K562 (cell line): ENCODE measurements around the gene TMCO4. TPM values are rescaled to one million over a fixed set of nuclear protein-coding genes. Genes with fewer than 3 reads are reported as not detected.

Source experiments
- ATAC-seq: fragments of 200-7000 bp; cut with Tn5 transposase; 3 replicates; pipeline ENCODE4 v1.9.1; 2020; ENCODE audit warnings: moderate library complexity
- BruUV-seq: library from RNA; stranded (reverse); fragments of 400-500 nt; replicated peaks from 2 replicates; lab custom pipeline; 2021; lab: Mats Ljungman, UMichigan
- CTCF ChIA-PET: fragments of 300-600 bp; formaldehyde crosslinking; extraction: SDS; loops from one replicate; lab custom pipeline; 2021; ENCODE audit warnings: low intra/inter-chr PET ratio; lab: Yijun Ruan, JAX
- POLR2A ChIA-PET: fragments of 300-600, 350-650 bp; sonication (Branson Sonifier 250); formaldehyde crosslinking; extraction: SDS; loops from one replicate; lab custom pipeline; 2021; ENCODE audit warnings: antibody characterized with exemption, inconsistent platforms; lab: Yijun Ruan, JAX
- DNase-seq, 4 experiments: peaks; one replicate each; pipeline versions ENCODE4 v3.0.0 to v3.0.0-alpha.2; 2011 to 2018; ENCODE audit warnings: low spot score in 3 of 4, mixed read lengths in 3 of 4; ENCODE audit errors: extremely low read depth in 1 of 4
- FAIRE-seq: peaks from 2 replicates; lab custom pipeline; 2011; peaks lifted over from hg19 to GRCh38; lab: Jason Lieb, UNC
- H2AFZ ChIP-seq: 2 replicates; pipeline ENCODE4 v1.6.0; 2011; ENCODE audit warnings: low read depth, low read length, control low read depth, inconsistent platforms
- H3K27ac ChIP-seq: fragments of 200-600 bp; 3 replicates; pipeline ENCODE4 v1.8.0; 2011; ENCODE audit warnings: low read depth, mild to moderate bottlenecking, control low read depth, inconsistent platforms, low read length, moderate library complexity, mixed read lengths; ENCODE audit errors: extremely low read depth
- H3K27me3 ChIP-seq, 2 experiments: fragments of 300-600 bp in 1 of 2; 2 replicates in 1 of 2; 3 replicates in 1 of 2; pipeline versions ENCODE4 v1.6.0 to v1.8.0; 2011; ENCODE audit warnings: inconsistent platforms in 2 of 2, low read length in 2 of 2, mild to moderate bottlenecking in 1 of 2, mixed read lengths in 1 of 2, moderate library complexity in 1 of 2; ENCODE audit not compliant: control insufficient read depth in 2 of 2, insufficient read depth in 2 of 2
- H3K36me3 ChIP-seq: fragments of 300-600 bp; 3 replicates; pipeline ENCODE4 v1.8.0; 2011; ENCODE audit warnings: mild to moderate bottlenecking, low read length, inconsistent platforms; ENCODE audit not compliant: control insufficient read depth, insufficient read depth
- H3K4me1 ChIP-seq, 2 experiments: fragments of 200-600 bp in 1 of 2; replicated peaks in 1 of 2; 2 replicates in 1 of 2; 3 replicates in 1 of 2; pipeline versions ENCODE4 v1.5.1 to v1.8.0; 2011; ENCODE audit warnings: inconsistent platforms in 2 of 2, low read length in 2 of 2, mild to moderate bottlenecking in 1 of 2, mixed read lengths in 1 of 2, moderate library complexity in 1 of 2; ENCODE audit not compliant: control insufficient read depth in 2 of 2, insufficient read depth in 2 of 2
- H3K4me2 ChIP-seq: 2 replicates; pipeline ENCODE4 v1.6.1; 2011; ENCODE audit warnings: low read length, control low read depth, inconsistent platforms, mixed read lengths; ENCODE audit not compliant: insufficient read depth
- H3K4me3 ChIP-seq: fragments of 200-600 bp; sonication (generic), shearing (Covaris generic); 2 replicates; pipeline ENCODE4 v1.5.1; 2016; ENCODE audit warnings: control low read depth, inconsistent platforms
- H3K79me2 ChIP-seq: fragments of 200-600 bp; 3 replicates; pipeline ENCODE4 v1.8.0; 2011; ENCODE audit warnings: low read length, inconsistent platforms; ENCODE audit not compliant: control insufficient read depth, insufficient read depth
- H3K9ac ChIP-seq, 2 experiments: 2 replicates each; pipeline versions ENCODE4 v1.6.0 to v1.6.1; 2011; ENCODE audit warnings: low read depth in 2 of 2, low read length in 2 of 2, control low read depth in 1 of 2, inconsistent platforms in 1 of 2, mild to moderate bottlenecking in 1 of 2, mixed read lengths in 1 of 2; ENCODE audit not compliant: insufficient read depth in 1 of 2
- H3K9me1 ChIP-seq: one replicate; pipeline ENCODE4 v1.6.0; 2011; ENCODE audit warnings: inconsistent platforms, mild to moderate bottlenecking, low read length, moderate library complexity; ENCODE audit not compliant: control insufficient read depth, insufficient read depth
- H3K9me3 ChIP-seq: replicated peaks from 2 replicates; pipeline ENCODE4 v1.5.1; 2011; ENCODE audit warnings: low read depth, low read length, inconsistent platforms; ENCODE audit not compliant: control insufficient read depth, insufficient read depth
- H4K20me1 ChIP-seq: replicated peaks from 2 replicates; pipeline ENCODE4 v1.6.1; 2011; ENCODE audit warnings: low read length, inconsistent platforms, mixed read lengths; ENCODE audit not compliant: control insufficient read depth, insufficient read depth
- ARHGAP35 ChIP-seq: fragments of 450-650 bp; IDR thresholded peaks from 2 replicates; pipeline ENCODE4 v1.6.1; 2018; ENCODE audit not compliant: partially characterized antibody
- CBFA2T3 ChIP-seq: fragments of 450-650 bp; IDR thresholded peaks from 2 replicates; pipeline ENCODE4 v1.6.1; 2017
- FOSL1 ChIP-seq: fragments of 200-800 bp; sonication (Bioruptor generic); conservative IDR thresholded peaks from 2 replicates; pipeline ENCODE4 v1.6.1; 2016; ENCODE audit warnings: missing genetic modification characterization, missing compliant biosample characterization
- HDAC1 ChIP-seq, 2 experiments: fragments of 450-650 bp; IDR thresholded peaks; 2 replicates each; pipeline ENCODE4 v1.6.1; 2016 to 2017; ENCODE audit warnings: inconsistent platforms in 1 of 2, mild to moderate bottlenecking in 1 of 2, moderate library complexity in 1 of 2
- KDM1A ChIP-seq, 2 experiments: fragments of 450-650 bp; IDR thresholded peaks; 2 replicates each; pipeline ENCODE4 v1.6.1; 2016; ENCODE audit warnings: mild to moderate bottlenecking in 2 of 2
- PKNOX1 ChIP-seq: fragments of 450-650 bp; IDR thresholded peaks from 2 replicates; pipeline ENCODE4 v1.6.1; 2016
- RCOR1 ChIP-seq, 2 experiments: IDR thresholded peaks; 2 replicates each; pipeline ENCODE4 v1.6.1; 2012; ENCODE audit warnings: low read depth in 2 of 2, low read length in 2 of 2, borderline replicate concordance in 1 of 2, improper control_type of control experiment in 1 of 2
- TCF3 ChIP-seq: sonication (generic); formaldehyde crosslinking; IDR thresholded peaks from 2 replicates; pipeline ENCODE4 v1.4.0; 2020; ENCODE audit warnings: mild to moderate bottlenecking, missing genetic modification reagents
- ZNF324 ChIP-seq: fragments of 250-450 bp; sonication (Bioruptor Pico); IDR thresholded peaks from 2 replicates; pipeline ENCODE4 v1.4.0; 2020; ENCODE audit warnings: mild to moderate bottlenecking
- WGBS: fragments of 100-300 bp; shearing (Covaris generic); methylation state at CpG from one replicate; pipeline ENCODE4 v1.1.6; 2016; ENCODE audit warnings: low coverage, mixed read lengths; ENCODE audit not compliant: insufficient coverage; ENCODE audit errors: missing lambda C conversion rate; 5-methylcytosine and 5-hydroxymethylcytosine counted together
- in situ Hi-C: fragments of 300-500 bp; cut with MboI; formaldehyde crosslinking; loops from 4 replicates; pipeline ENCODE4 v1.15.0; 2018; ENCODE audit warnings: inconsistent platforms, mixed read lengths
- intact Hi-C: fragments of 100-400 bp; cut with micrococcal nuclease; formaldehyde crosslinking; loops from 2 replicates; pipeline ENCODE4 v1.14.2; 2022
- polyA plus RNA-seq, 8 experiments: library from polyadenylated mRNA; depleted of rRNA in 4 of 8; stranded (reverse) in 5 of 8; unstranded in 3 of 8; fragments of >200 nt; fragmentation: Nextera tagmentation in 2 of 8; fragmentation: Illumina TruSeq in 1 of 8; extraction: Ambion mirVana in 2 of 8; extraction: Trizol in 1 of 8; gene quantifications; 2 replicates each; pipeline versions ENCODE4 v1.2.1 to v1.2.3, GENCODE V29; 2011 to 2014; ENCODE audit warnings: inconsistent platforms in 1 of 8, missing spikeins in 1 of 8
- total RNA-seq, 7 experiments: library from RNA; depleted of rRNA in 6 of 7; stranded (reverse); fragments of >200 nt in 6 of 7; fragmentation: Illumina TruSeq in 2 of 7; extraction: Trizol in 2 of 7; gene quantifications; 2 replicates each; pipeline versions ENCODE4 v1.2.1 to v1.2.3, GENCODE V29; 2011 to 2021; ENCODE audit warnings: low replicate concordance in 1 of 7
- TF ChIP-seq, protein P1 (sequence below), 2 experiments: fragments of 250-450 bp in 1 of 2; fragments of 450-650 bp in 1 of 2; sonication (Bioruptor Pico) in 1 of 2; IDR thresholded peaks; 2 replicates each; pipeline versions ENCODE4 v1.6.1 to v1.8.0; 2016 to 2021; ENCODE audit warnings: mild to moderate bottlenecking in 2 of 2, moderate library complexity in 2 of 2, missing compliant biosample characterization in 1 of 2, missing genetic modification characterization in 1 of 2

Gene TMCO4
- total and polyA plus RNA-seq, 9 of the 15 experiments (the other 6 are each of a cell fraction or from before 2014, with no cell fraction given) = 0.06 to 2.1 (median 1.2) TPM

DNA sequence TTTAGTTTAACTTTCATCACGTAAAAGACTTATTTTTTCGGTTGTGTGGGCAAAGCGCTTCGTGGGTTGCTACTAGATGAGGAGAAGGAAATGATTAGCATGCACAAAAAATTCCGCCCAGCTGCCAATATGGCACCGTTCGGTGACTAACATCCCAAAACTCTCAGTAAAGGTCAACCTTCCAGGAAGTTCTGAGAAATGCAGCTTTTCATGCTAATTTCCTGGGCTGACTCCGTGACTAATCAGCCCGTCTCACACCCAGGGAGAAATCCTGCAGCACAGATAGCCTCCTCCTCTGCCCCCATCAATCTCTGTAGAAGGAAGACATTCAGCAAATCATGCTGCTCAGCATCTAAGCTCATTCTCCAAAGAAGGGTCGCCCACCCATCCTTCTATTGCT lies 34.1 kb downstream of the TMCO4 start:
- no peak overlapping the region for H3K27ac ChIP-seq
- peaks cover 42 to 90% of the 10 kb centered on the region in 2 experiments for H3K27me3 ChIP-seq
- ATAC-seq (no peak), FAIRE-seq (peak; percentile 35), DNase-seq (peak in 2 of 4 experiments; percentile 30 to 34)
- H3K9ac ChIP-seq = no peak overlapping the region
- H3K9me1 ChIP-seq = no peaks in the 10 kb centered on the region
- intact Hi-C loops (no loop called here), in situ Hi-C loops (no loop called here)
- ChIA-PET POLR2A (interaction anchor here (0.8 kb wide), 1 partner anchor 169 kb away, joined by 5 read pairs; a partner anchor contains a TSS), CTCF (no interaction called here)
- H3K36me3 ChIP-seq = no peaks in the 10 kb centered on the region
- H4K20me1 ChIP-seq = peaks cover 28% of the 10 kb centered on the region
- 0 out of 5 replicates have a peak, but pooled peaks cover 0 to 2% of the 10 kb centered on the region in 2 experiments for H3K4me1 ChIP-seq
- no TSS peak for BruUV-seq
- WGBS = 3% methylated on average over 10 of the region's 10 CpGs
- peak; percentile 59 for TF ChIP-seq TCF3
- TF ChIP-seq CBFA2T3 = peak; percentile 57
- peak; percentile 67 to 69 for TF ChIP-seq KDM1A (IDR thresholded peaks at IDR 0.05)
- TF ChIP-seq RCOR1 (IDR thresholded peaks at IDR 0.05; ENCODE audit: borderline replicate concordance in 1 of 2, low read depth in 2 of 2, low read length in 2 of 2) = peak in 1 of 2 experiments; percentile 43; a peak in 1 of 4 replicates
- TF ChIP-seq HDAC1 (IDR thresholded peaks at IDR 0.05) = 0 out of 4 replicates have a peak, but pooled peaks of 1 of the 2 experiments have one; percentile 27
- peak; percentile 63 for TF ChIP-seq FOSL1 (tag)
- no peak for TF ChIP-seq ARHGAP35
- TF ChIP-seq ZNF324 (CRISPR knock-in tag) = no peak
- TF ChIP-seq PKNOX1 = peak; percentile 18; the same call in 1 of the 2 replicates
- TF ChIP-seq, protein P1, sequence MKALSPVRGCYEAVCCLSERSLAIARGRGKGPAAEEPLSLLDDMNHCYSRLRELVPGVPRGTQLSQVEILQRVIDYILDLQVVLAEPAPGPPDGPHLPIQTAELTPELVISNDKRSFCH (CRISPR knock-in tag; IDR thresholded peaks at IDR 0.05) = no peak
- TF ChIP-seq, protein P1 (tag; IDR thresholded peaks at IDR 0.05) = peak; percentile 63
- H2AFZ ChIP-seq = no peak overlapping the region
- H3K9me3 ChIP-seq = no peaks in the 10 kb centered on the region
- no peak overlapping the region for H3K4me3 ChIP-seq
- no peaks in the 10 kb centered on the region for H3K79me2 ChIP-seq
- no peak overlapping the region for H3K4me2 ChIP-seq
